Measurements from ENCODE around the gene ARL11.
A peak's percentile ranks its signal among the peaks of the same experiment; 100 is the strongest.
"Not testable (repeated sequence)": the region's sequence is repeated elsewhere in the genome, so short reads cannot be mapped to it uniquely, and the experiment has no call there.

The ARL11 gene

GRCh38 chr13:49627831-49628652 is at the start of gene ARL11:
Gene ARL11 (plus strand): TSS chr13:49628507. CDS start chr13:49630448, 1,941 bp downstream.
- intact Hi-C loops (cut with DNase I) = no loop called here
- DNase-seq = peak in 5 of 10 donors; percentile 19 to 88 (median 21)

- intact Hi-C loops (cut with DNase I) = no loop called here
- DNase-seq = no peak
Measured at GRCh38 chr13:49579501-49579900, 48.8 kb upstream of the ARL11 start.

GRCh38 chr13:49580980-49581680 is 47.2 kb upstream of the ARL11 start:
- intact Hi-C loops (cut with DNase I) = loop anchor here (10.0 kb wide), 1 partner anchor 86 kb away; the partner anchor contains the start of gene PHF11
- DNase-seq = no peak

- intact Hi-C loops (cut with DNase I) = loop anchor here (10.0 kb wide), 1 partner anchor 90 kb away; the partner anchor contains the start of gene PHF11
- DNase-seq = no peak
Measured at GRCh38 chr13:49584771-49585182, 43.5 kb upstream of the ARL11 start.

- peak; percentile 29 to 93 (median 54) for DNase-seq
- intact Hi-C loops (cut with DNase I) = loop anchor here (10.0 kb wide), 1 partner anchor 91 kb away; the partner anchor contains the start of gene PHF11
Measured at GRCh38 chr13:49585220-49586157, 42.8 kb upstream of the ARL11 start, which contains the start of gene RCBTB1. Gene RCBTB1 (minus strand): TSS chr13:49585558. CDS start chr13:49567279, 18,279 bp downstream.

- no peak for DNase-seq
- intact Hi-C loops (cut with DNase I) = loop anchor here (10.0 kb wide), 1 partner anchor 92 kb away; the partner anchor contains the start of gene PHF11
Measured at GRCh38 chr13:49586717-49587116, 41.6 kb upstream of the ARL11 start.

GRCh38 chr13:49587311-49587847 is 40.9 kb upstream of the ARL11 start:
- no peak for DNase-seq
- intact Hi-C loops (cut with DNase I) = loop anchor here (10.0 kb wide), 1 partner anchor 93 kb away; the partner anchor contains the start of gene PHF11

- DNase-seq; intact Hi-C loops (cut with DNase I): not testable (repeated sequence)
Measured at GRCh38 chr13:49590714-49591113, 37.6 kb upstream of the ARL11 start.

GRCh38 chr13:49593876-49594275 is 34.4 kb upstream of the ARL11 start:
- DNase-seq; intact Hi-C loops (cut with DNase I): not testable (repeated sequence)

- intact Hi-C loops (cut with DNase I) = no loop called here
- no peak for DNase-seq
Measured at GRCh38 chr13:49594576-49594975, 33.7 kb upstream of the ARL11 start.

GRCh38 chr13:49596221-49596620 is 32.1 kb upstream of the ARL11 start:
- no peak for DNase-seq
- intact Hi-C loops (cut with DNase I) = no loop called here

GRCh38 chr13:49597043-49597641 is 31.2 kb upstream of the ARL11 start:
- intact Hi-C loops (cut with DNase I) = no loop called here
- no peak for DNase-seq

GRCh38 chr13:49602005-49602404 is 26.3 kb upstream of the ARL11 start:
- DNase-seq = no peak
- intact Hi-C loops (cut with DNase I) = no loop called here

GRCh38 chr13:49602615-49603014 is 25.7 kb upstream of the ARL11 start:
- DNase-seq; intact Hi-C loops (cut with DNase I): not testable (repeated sequence)

GRCh38 chr13:49604570-49604969 is 23.7 kb upstream of the ARL11 start:
- no peak for DNase-seq
- intact Hi-C loops (cut with DNase I) = no loop called here

- intact Hi-C loops (cut with DNase I) = loop anchor here (1.0 to 5.0 kb wide), 3 partner anchors 115 to 306 kb away; partner anchors contain the start of genes CAB39L and SETDB2
Measured at GRCh38 chr13:49606747-49607648, 21.3 kb upstream of the ARL11 start.

GRCh38 chr13:49607761-49608160 is 20.5 kb upstream of the ARL11 start:
- intact Hi-C loops (cut with DNase I) = loop anchor here (1.0 to 5.0 kb wide), 3 partner anchors 115 to 306 kb away; partner anchors contain the start of genes CAB39L and SETDB2
- DNase-seq = no peak

More at GRCh38 chr13:49606747-49607648, 21.3 kb upstream of the ARL11 start:
- DNase-seq = peak; percentile 69 to 98 (median 90)
